ENCODE results near the gene DDX47. TPM values are rescaled to one million over a fixed set of nuclear protein-coding genes. Genes with fewer than 3 reads are reported as not detected.

DDX47 gene
- total and polyA plus RNA-seq, 2 of the 13 experiments (the other 11 are each of a cell fraction or from before 2014, with no cell fraction given): 48.5 to 78.7 TPM

- TF ChIP-seq ZNF687 (CRISPR knock-in tag; IDR thresholded peaks at IDR 0.05): peak; percentile 98
- TF ChIP-seq BORCS8-MEF2B (CRISPR knock-in tag; IDR thresholded peaks at IDR 0.05): peak; percentile 85
- peak; percentile 56; the same call in 1 of the 2 replicates for TF ChIP-seq ZNF614 (CRISPR knock-in tag; IDR thresholded peaks at IDR 0.05; ENCODE audit: borderline replicate concordance)
- TF ChIP-seq HBP1 (CRISPR knock-in tag; IDR thresholded peaks at IDR 0.05; ENCODE audit: low read depth): no peak
- no peak for TF ChIP-seq NR3C1 (CRISPR knock-in tag; IDR thresholded peaks at IDR 0.05)
- no peak for TF ChIP-seq CENPBD1 (CRISPR knock-in tag; IDR thresholded peaks at IDR 0.05; ENCODE audit: borderline replicate concordance, low read depth)
- 0 out of 2 replicates have a peak, but pooled peaks have one; percentile 72 for TF ChIP-seq PBX3 (CRISPR knock-in tag; IDR thresholded peaks at IDR 0.05; ENCODE audit: borderline replicate concordance)
- no peak for TF ChIP-seq PLRG1 (conservative IDR thresholded peaks at IDR 0.05)
- TF ChIP-seq ZNF142 (CRISPR knock-in tag; IDR thresholded peaks at IDR 0.05): peak; percentile 78
- 0 out of 2 replicates have a peak, but pooled peaks have one; percentile 25 for TF ChIP-seq ZNF777 (CRISPR knock-in tag; IDR thresholded peaks at IDR 0.05)
- 0 out of 2 replicates have a peak, but pooled peaks have one; percentile 41 for TF ChIP-seq ZNF704 (CRISPR knock-in tag; IDR thresholded peaks at IDR 0.05; ENCODE audit: borderline replicate concordance)
- peak; percentile 92 for TF ChIP-seq NR1H2 (CRISPR knock-in tag; IDR thresholded peaks at IDR 0.05; ENCODE audit: borderline replicate concordance, low read depth)
These were observed 26.2 kb upstream of the DDX47 start (continued) for GRCh38 chr12:12786706-12787601.

Measured in HepG2 (cell line).